Endodermal cell (in vitro differentiated cells): ENCODE measurements around the gene CADM1. TPM values are rescaled to one million over a fixed set of nuclear protein-coding genes. Genes with fewer than 3 reads are reported as not detected.

Experiments
- DNase-seq: peaks from one replicate; pipeline ENCODE4 v3.0.0-alpha.2; 2017
- H3K27ac ChIP-seq: 2 replicates; pipeline ENCODE4 v1.5.1; 2013; ENCODE audit warnings: mild to moderate bottlenecking, low read depth, low read length, moderate library complexity
- H3K27me3 ChIP-seq: 2 replicates; pipeline ENCODE4 v1.6.1; 2013; ENCODE audit warnings: mild to moderate bottlenecking, low read length, moderate library complexity; ENCODE audit not compliant: insufficient read depth, control insufficient read depth, poor library complexity, severe bottlenecking
- H3K36me3 ChIP-seq: 2 replicates; pipeline ENCODE4 v1.7.0; 2013; ENCODE audit warnings: mild to moderate bottlenecking, low read length, moderate library complexity; ENCODE audit not compliant: control insufficient read depth, insufficient read depth
- H3K4me1 ChIP-seq: one replicate; pipeline ENCODE4 v1.7.0; 2013; ENCODE audit warnings: low read length; ENCODE audit not compliant: control insufficient read depth, insufficient read depth
- H3K4me3 ChIP-seq: 2 replicates; pipeline ENCODE4 v1.5.1; 2013; ENCODE audit warnings: mild to moderate bottlenecking, low read length, moderate library complexity
- H3K9ac ChIP-seq: 2 replicates; pipeline ENCODE4 v1.6.1; 2013; ENCODE audit warnings: mild to moderate bottlenecking, low read length, moderate library complexity; ENCODE audit not compliant: poor library complexity, severe bottlenecking; ENCODE audit errors: extremely low read depth
- H3K9me3 ChIP-seq: 2 replicates; pipeline ENCODE4 v1.6.1; 2013; ENCODE audit warnings: mild to moderate bottlenecking, low read length, moderate library complexity; ENCODE audit not compliant: control insufficient read depth
- H3K27ac Mint-ChIP-seq: 2 replicates; pipeline ENCODE4 v1.8.0; 2020; ENCODE audit warnings: mixed read lengths
- H3K27me3 Mint-ChIP-seq: 2 replicates; pipeline ENCODE4 v1.8.0; 2021; ENCODE audit warnings: mild to moderate bottlenecking, mixed read lengths; ENCODE audit not compliant: insufficient read depth
- H3K36me3 Mint-ChIP-seq: 2 replicates; pipeline ENCODE4 v1.8.0; 2020; ENCODE audit warnings: low read depth, mixed read lengths
- H3K4me1 Mint-ChIP-seq: 2 replicates; pipeline ENCODE4 v1.8.0; 2020; ENCODE audit warnings: mixed read lengths
- H3K4me3 Mint-ChIP-seq: 2 replicates; pipeline ENCODE4 v1.8.0; 2020; ENCODE audit warnings: mild to moderate bottlenecking, moderate library complexity, mixed read lengths
- H3K9me3 Mint-ChIP-seq: 2 replicates; pipeline ENCODE4 v1.8.0; 2020; ENCODE audit warnings: mild to moderate bottlenecking, mixed read lengths
- CTCF ChIP-seq: fragments of 200-600 bp; sonication (generic); conservative IDR thresholded peaks from 2 replicates; pipeline ENCODE4 v1.5.0; 2021; ENCODE audit warnings: antibody characterized with exemption, mild to moderate bottlenecking
- WGBS, 2 experiments: methylation state at CpG; one replicate each; pipeline versions ENCODE4 v1.1.5 to v1.1.7; 2013; ENCODE audit warnings: missing lambda C conversion rate in 2 of 2, mixed read lengths in 1 of 2; ENCODE audit not compliant: insufficient coverage in 1 of 2, insufficient read length in 1 of 2; 5-methylcytosine and 5-hydroxymethylcytosine counted together
- total RNA-seq, 2 donors: library from RNA; stranded (reverse); fragmentation: NEBNext Ultra II Directional in 1 of 2; extraction: Animal tissue kit (Norgen Biotek cat#: 25700) in 1 of 2; gene quantifications; 2 replicates in 1 of 2; 3 replicates in 1 of 2; pipeline ENCODE4 v1.2.1, GENCODE V29; 2021

The CADM1 gene
- total RNA-seq, 2 donors from 2014 or later, result 76.3 to 88.2 TPM

GRCh38 chr11:115361025-115361424 is 143.2 kb downstream of the CADM1 start:
- Mint-ChIP-seq H3K27ac (no peak overlapping the region), H3K9me3 (no peaks in the 10 kb centered on the region), H3K4me1 (peaks cover 2% of the 10 kb centered on the region), H3K36me3 (no peaks in the 10 kb centered on the region), H3K27me3 (no peaks in the 10 kb centered on the region), H3K4me3 (no peak overlapping the region)
- Histone ChIP-seq H3K27ac (no peak overlapping the region), H3K36me3 (peaks cover 5% of the 10 kb centered on the region), H3K4me3 (no peak overlapping the region), H3K27me3 (no peaks in the 10 kb centered on the region), H3K9me3 (no peaks in the 10 kb centered on the region), H3K9ac (no peak overlapping the region), H3K4me1 (no peaks in the 10 kb centered on the region)
- 89% methylated on average over 1 of the region's 1 CpG; no CpG with 5 or more reads in 1 of the 2 experiments for WGBS, 2 experiments
- no peak for DNase-seq
- TF ChIP-seq CTCF, result no peak

DNA sequence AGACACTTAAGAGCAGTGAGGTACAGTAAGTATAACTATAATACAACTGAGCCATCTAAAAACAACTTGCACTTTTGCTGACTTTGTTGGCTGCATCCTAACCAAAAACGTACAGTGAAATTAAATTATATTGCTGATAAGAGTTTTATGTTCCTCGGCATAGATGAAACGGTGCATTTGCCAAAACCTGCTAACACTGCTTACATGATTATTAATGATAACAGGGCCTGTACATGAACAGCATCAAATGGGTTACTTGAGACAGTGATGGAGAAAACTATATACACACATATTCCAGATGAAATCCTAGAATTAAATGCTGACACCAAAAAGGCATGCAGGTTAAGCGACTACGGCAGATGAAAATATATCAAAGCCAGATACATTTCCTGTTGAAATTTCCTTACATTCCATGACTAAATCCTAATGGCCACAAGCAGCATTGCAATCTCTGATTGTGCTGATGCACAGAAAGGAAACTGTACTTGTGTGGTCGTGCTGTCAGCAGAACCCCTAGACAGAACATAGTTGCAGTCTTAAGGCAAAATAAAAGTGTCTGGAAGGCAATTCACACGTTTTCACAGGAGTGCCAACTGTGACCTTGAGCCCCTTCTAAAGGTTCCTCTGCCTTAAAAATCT is 143.9 kb downstream of the CADM1 start:
- H3K4me3 ChIP-seq, result no peak overlapping the region
- H3K27me3 ChIP-seq, result no peaks in the 10 kb centered on the region
- no peak overlapping the region for H3K27ac ChIP-seq
- 91 to 92% methylated on average over 4 to 7 of the region's 7 CpGs for WGBS, 2 experiments
- H3K9me3 Mint-ChIP-seq, result no peaks in the 10 kb centered on the region
- no peak for DNase-seq
- H3K27me3 Mint-ChIP-seq, result no peaks in the 10 kb centered on the region
- H3K9me3 ChIP-seq, result no peaks in the 10 kb centered on the region
- no peaks in the 10 kb centered on the region for H3K36me3 Mint-ChIP-seq
- no peak overlapping the region for H3K4me3 Mint-ChIP-seq
- no peak overlapping the region for H3K27ac Mint-ChIP-seq
- peaks cover 5% of the 10 kb centered on the region for H3K36me3 ChIP-seq
- peak; percentile 44 for TF ChIP-seq CTCF
- no peaks in the 10 kb centered on the region for H3K4me1 ChIP-seq
- peaks cover 2% of the 10 kb centered on the region for H3K4me1 Mint-ChIP-seq
- no peak overlapping the region for H3K9ac ChIP-seq

- TF ChIP-seq CTCF, result no peak
- H3K4me1 ChIP-seq, result no peaks in the 10 kb centered on the region
- DNase-seq, result no peak
- no peak overlapping the region for H3K27ac ChIP-seq
- no peaks in the 10 kb centered on the region for H3K9me3 ChIP-seq
- no peaks in the 10 kb centered on the region for H3K9me3 Mint-ChIP-seq
- peaks cover 13% of the 10 kb centered on the region for H3K4me1 Mint-ChIP-seq
- H3K36me3 ChIP-seq, result peaks cover 5% of the 10 kb centered on the region
- no peak overlapping the region for H3K4me3 Mint-ChIP-seq
- no peaks in the 10 kb centered on the region for H3K36me3 Mint-ChIP-seq
- H3K27ac Mint-ChIP-seq, result no peak overlapping the region
- no peaks in the 10 kb centered on the region for H3K27me3 Mint-ChIP-seq
- no peak overlapping the region for H3K9ac ChIP-seq
- WGBS, 2 experiments, result 40 to 82% methylated on average over 1 to 5 of the region's 5 CpGs
- no peak overlapping the region for H3K4me3 ChIP-seq
- H3K27me3 ChIP-seq, result no peaks in the 10 kb centered on the region
These were observed 147.1 kb downstream of the CADM1 start for GRCh38 chr11:115357066-115357465.
